22Rv1 (cell line): Measurements from ENCODE around the gene ANKRD33B.

ENCODE experiments used
- CTCF ChIP-seq: fragments of 450-650 bp; IDR thresholded peaks from 2 replicates; pipeline ENCODE4 v1.5.1; 2017; ENCODE audit warnings: mild to moderate bottlenecking
- ZFX ChIP-seq: fragments of 450-650 bp; IDR thresholded peaks from 2 replicates; pipeline ENCODE4 v1.6.1; 2017; ENCODE audit warnings: antibody characterized with exemption, borderline replicate concordance

GRCh38 chr5:10647640-10648039 lies 83.8 kb downstream of the ANKRD33B start:
- TF ChIP-seq CTCF (no peak), ZFX (no peak)
